GM18511 (cell line): Measurements from ENCODE around the gene MYO5C.
"Not testable (repeated sequence)": the region's sequence is repeated elsewhere in the genome, so short reads cannot be mapped to it uniquely, and the experiment has no call there.

Experiments used
- ATAC-seq: cut with Tn5 transposase; IDR thresholded peaks from one replicate; pipeline ENCODE4 v1.9.1; 2021; ENCODE audit warnings: mild to moderate bottlenecking, moderate library complexity; ENCODE audit not compliant: unreplicated experiment

MYO5C gene

DNA sequence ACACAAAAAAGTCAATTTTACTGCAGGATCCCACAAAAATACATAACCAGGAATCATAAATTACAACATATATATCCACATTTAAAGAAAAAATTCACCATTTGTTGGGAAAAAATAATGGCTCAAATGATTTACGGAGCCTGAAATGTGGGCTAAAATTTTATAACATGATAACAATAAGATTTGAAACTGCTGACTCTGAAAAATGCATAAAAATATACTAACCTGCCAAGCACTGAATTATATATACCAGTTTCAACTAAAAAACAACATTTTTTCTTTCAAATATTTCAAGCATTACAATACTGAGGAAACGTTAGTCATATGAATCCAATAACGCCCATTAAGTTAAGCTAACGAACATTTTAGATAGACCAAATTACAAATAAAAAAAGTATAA lies 12.2 kb upstream of the MYO5C start:
- no peak for ATAC-seq

DNA sequence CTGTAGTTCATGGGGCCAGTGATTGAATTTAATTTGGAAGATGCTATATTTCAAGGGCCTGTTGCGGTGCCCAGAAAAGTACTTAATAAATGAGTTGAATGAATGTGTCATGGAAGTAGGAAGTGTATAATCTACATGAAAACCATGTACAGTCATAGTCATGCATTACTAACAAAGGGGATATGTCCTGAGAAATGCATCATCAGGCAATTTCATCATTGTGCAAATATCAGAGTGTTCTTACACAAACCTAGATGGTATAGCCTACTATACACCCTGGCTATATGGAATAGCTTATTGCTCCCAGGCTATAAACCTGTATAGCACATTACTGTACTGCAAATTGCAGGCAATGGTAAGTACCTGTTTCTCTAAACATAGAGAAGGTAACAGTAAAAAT lies 10.7 kb upstream of the MYO5C start:
- ATAC-seq = no peak

DNA sequence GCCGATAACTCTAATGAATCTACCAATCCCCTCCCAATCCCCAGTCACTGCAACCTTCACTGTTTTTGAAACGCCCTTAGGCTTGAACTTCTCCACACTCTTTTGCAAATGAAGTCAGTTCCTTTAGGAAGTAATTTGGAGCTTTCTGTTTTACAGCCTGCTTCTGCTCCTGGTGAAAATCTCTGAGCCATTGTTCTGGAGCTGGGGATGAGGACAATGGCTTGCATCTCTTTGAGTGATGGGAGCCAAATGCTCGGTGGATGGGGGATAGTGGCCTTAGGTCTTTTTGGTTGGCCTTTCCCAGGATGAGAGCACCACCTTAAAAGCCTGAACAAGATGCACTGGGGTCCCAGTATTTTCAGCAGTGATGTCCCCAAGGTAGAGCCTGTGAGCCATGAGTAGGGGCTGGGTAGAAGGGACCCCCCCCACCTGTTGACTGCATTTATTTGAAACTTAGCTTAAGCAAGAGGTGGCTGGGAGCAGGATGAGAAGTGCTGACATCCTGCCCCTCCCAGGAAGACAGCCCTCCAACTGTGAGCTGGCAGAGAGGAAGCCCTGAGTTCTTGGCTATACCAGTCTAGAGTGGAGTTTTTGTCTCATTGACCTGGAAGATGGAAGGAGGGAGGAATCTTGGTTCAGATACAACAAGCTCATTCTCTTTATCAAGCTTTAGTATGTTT lies 7.6 kb upstream of the MYO5C start:
- no peak for ATAC-seq

DNA sequence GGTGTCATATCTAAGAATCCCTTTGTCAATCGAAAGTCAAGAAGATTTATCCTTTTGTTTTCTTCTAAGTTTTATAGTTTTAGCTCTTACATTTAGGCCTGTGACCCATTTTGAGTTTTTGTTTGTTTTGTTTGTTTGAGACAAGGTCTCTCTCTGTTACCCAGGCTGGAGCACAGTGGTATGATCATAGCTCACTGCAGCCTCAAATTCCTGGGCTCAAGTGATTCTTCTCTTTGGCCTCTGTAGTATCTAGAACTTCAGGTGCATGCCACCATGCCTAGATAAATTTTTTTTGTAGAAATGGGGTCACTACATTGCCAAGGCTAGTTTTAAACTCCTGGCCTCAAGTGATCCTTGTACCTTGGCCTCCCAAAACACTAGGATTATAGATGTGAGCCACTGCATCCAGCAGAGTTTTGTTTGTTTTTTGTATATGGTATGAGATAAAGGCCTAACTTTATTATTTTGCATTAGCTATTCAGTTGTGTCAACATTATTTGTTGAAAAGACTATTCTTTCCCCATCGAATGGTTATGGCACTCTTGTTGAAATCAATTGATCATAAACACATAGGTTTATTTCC lies 5.8 kb upstream of the MYO5C start:
- no peak for ATAC-seq

DNA sequence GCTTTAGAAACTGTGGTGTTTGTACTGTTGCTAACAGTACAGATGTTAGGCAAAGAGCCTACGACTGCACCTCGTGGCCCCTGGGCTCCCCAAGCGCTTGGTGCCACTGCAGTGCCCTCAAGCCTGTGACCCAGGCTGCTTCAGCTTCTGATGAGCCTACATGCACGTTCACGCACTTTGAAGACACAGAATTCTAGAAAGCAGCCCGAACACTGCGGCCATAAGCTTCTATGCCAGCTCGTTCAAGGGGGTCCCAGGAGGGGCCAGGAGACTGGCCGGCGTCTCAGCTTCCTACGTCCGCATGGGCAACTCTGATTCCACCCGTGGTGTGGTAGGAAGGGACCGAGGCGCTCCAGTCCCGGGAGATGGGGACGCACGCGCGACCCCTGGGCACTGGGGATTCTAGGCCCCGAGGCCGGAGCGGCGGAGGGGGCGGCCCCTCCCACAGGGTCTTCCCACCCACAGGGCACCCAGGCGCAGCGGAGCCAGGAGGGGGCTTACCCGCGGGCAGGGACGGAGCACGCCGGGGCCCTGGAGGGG lies 653 bp downstream of the MYO5C start:
- ATAC-seq = no peak

DNA sequence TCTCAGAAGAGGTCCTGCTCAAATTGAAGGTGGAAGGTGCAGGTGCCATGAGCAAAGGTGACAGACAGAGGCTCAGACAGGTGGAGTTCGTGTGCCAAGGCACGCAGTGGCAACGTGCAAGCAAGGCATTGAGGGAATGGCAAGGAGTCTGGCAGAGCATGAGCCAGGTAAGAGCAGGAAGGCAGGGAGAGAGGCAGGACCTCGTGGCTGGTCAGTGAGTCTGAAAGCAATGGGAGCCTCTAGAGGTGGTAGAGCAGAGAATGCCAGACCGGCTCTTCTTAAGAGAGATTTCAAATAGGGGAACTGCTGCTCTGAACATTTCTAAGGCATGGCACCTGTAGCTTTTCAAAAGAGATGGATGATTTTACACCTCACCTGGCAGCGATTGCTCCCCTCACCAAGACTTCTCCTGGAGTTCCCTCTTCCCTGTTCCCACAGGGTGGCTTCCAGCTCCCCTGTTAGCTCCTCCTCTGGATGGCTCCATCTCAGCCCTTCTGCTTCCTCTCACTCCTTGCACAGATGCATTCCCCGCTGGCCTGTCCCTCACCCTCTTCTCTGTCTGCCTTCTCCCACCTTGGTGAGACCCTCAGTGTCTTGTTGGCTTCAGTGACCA lies 2.7 kb downstream of the MYO5C start:
- ATAC-seq = no peak

DNA sequence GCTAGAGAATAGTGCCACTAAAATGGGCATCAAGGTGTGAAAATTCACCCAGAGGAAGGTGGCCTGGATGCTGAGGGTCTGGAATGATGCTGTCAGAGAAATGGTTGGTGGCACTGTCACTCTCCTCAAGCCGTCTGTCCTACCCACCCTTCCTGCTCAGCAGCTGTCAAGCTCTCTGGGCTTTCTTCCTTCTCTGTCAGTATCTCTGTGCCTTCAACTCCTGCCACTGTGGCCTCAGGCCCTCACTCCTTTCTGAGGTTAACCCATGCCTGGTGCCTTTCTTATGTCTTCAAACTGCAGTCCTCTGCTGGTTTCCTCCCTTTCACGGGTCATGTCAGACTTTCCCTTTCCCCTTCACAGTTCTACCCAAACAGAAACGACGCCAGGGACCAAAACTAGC lies 4.4 kb downstream of the MYO5C start:
- ATAC-seq = no peak

DNA sequence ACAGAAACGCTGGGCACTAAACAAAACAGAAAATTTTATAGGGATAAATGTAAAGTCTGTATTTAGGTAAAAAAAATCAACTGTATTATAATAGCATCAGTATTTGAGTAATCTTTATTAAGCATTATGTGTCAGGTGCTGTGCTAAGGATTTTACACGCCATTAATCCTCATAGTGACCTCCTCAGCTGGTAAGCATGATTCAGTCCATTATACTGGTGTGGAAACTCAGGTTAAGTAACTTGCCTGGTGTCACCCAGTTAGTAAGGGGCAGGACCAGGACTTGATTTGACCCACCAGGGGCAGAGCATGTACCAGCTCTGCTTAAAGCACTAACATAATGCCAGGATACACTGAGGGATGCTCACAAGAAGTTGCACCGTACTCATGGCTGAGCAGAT lies 4.8 kb downstream of the MYO5C start:
- no peak for ATAC-seq

DNA sequence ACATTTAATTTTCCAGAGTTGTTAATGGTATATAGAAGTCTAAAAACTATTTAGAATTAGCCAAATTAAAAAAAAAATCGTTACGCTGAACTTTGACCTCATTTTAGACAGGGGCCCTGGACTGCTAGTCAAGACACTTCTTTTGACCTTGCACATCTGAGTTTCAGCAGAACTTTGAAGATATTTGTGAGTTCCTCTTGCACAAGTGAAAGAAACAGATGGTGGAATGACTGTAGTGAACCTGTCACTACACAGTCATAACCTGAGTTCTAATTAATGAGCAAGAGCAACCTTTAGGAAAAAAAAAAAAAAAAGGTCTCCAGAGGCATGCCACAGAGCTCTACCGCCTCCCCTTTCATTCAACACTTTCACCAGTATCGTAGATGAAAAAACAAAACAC lies 5.3 kb downstream of the MYO5C start:
- ATAC-seq = no peak

DNA sequence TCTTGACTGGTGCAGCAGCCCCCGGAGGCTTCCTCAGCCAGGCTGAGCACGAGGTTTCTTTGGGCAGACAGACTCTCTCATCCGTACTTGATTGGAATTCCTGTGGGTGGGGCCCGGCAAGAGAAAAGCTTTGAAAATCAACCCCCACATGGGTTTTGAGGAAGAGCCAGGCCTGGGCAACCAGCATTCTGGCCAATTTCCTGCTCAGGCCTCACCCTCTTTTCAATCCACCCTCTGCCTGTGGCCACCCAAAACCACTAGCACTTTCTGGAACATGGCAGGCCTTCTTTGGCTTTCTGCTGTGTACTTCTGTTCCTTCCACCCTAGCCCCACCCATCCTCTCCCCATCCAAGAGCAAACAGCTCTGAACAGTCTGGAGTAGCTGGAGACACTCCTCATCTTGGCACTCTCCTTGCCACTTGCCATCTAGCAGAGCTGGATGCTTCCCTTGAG lies 5.9 kb downstream of the MYO5C start:
- no peak for ATAC-seq

DNA sequence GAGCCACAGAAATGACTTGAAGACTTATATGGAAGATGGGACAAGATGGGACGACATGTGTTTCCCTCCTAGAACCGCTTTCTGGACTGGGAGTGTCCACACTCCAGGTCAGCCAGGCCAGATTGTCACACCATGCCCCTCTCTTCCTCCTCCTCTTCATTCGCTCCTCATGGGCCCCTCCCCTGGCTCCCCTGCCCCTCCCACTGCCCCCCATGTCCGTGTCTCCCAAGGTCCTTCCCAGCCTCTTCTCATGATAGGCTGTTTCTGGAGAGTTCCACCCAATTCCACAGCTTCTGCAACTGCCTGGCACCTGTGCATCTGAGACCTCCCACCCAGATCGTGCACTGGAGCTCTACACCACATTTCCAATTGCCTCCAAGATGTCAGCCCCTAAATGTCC lies 6.6 kb downstream of the MYO5C start:
- ATAC-seq = no peak

DNA sequence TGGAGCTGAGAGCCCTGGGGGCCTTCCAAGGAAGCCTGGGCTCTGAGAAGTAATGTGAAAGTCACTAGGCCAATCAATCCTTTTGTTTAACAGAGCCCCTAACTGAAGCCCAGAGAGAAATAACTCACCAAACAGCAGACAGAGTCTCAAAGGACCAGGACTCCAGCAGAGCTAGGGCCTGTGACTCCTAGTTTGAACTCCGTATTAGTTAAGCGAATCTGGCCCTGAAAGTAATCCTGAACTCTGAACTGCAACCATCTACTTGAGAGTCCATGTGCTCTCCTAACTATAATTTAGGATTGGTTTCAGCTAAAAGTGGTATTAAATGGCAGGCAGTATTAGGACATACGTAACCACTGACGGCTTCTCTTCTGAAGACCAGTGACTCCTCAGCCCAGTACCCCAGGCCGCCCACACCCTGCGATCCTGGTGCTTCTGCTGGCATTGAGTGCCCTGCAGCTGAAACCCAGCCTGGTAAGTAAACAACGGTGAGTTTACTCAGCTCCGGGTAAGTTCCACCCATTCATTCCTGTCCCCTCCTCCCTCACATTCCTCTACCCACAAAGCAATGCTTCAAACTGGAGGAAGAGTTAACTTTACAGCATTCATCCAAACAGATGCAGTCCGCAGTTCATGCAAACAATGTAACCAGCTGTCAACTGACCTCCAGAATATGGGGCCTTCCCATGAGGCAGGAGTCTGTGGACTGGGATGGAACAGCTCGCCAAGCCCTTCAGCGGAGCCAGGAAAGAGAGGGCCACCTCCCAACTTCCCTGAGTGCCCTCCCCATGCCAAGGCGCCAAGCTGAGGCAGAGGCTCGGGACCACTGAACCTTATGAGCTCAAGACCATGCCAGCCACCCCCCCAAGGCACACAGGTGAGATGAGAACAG lies 7.3 kb downstream of the MYO5C start:
- ATAC-seq = no peak

DNA sequence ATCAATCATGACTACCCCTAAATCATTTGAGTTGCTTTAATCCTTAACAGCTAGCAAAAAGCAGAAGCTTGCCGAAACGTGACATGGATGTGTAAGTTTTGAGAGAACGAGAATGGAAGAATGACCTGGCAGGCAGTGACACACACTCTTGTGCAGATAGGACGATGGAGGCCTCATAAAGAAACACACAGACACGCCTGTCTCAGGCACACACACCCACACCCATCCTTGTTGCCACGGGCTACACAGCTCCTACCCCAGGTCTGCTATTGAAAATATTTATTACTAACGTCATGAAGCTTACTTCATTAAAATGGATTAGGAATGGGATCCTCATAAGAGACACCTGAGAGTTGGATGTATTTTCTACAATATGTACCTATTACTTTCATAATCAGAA lies 8.5 kb downstream of the MYO5C start:
- ATAC-seq = no peak

DNA sequence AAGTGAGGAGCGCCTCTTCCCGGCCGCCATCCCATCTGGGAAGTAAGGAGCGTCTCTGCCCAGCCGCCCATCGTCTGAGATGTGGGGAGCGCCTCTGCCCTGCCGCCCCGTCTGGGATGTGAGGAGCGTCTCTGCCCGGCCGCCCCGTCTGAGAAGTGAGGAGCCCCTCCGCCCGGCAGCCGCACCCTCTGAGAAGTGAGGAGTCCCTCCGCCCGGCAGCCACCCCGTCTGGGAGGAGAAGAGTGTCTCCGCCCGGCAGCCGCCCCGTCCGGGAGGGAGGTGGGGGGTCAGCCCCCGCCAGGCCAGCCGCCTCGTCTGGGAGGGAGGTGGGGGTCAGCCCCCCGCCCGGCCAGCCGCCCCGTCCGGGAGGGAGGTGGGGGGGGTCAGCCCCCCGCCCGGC lies 9.7 kb downstream of the MYO5C start:
- ATAC-seq = not testable (repeated sequence)

DNA sequence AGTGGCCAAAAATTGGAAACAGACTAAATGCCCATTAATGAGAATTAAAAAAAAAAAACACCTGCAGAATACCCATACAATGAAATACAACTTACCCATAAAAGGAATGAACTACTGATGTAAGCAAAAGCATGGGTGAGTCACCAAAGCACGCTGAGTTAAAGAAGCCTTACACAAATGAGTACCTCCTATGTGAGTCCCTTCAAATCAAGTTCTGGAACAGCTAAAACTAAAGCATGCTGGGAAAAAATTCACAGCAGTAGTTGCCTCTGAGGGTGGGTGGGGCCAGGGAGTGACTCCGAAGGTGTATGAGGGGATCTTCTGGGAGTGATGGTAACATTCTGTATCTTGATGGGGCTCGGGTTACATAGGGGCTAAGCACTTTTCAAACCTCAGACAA lies 11.4 kb downstream of the MYO5C start:
- ATAC-seq = no peak

DNA sequence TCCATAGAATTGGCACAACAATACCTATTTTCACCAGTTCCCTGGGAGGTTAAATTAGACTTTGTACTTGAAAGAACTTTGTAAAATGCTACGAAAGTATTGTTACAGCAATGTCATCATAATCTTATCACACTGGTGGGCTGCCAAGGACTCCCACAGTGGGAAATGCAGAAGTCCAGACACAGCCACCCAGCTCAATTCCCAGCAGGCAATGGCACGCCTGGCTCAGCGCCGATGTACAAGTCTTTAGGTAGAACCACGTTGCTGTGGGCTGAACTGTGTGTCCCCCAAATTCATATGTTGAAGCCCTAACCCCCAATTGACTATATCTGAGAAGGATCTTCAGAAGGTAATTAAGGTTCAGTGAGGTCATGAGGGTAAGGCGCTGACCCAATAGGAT lies 12.3 kb downstream of the MYO5C start:
- no peak for ATAC-seq

DNA sequence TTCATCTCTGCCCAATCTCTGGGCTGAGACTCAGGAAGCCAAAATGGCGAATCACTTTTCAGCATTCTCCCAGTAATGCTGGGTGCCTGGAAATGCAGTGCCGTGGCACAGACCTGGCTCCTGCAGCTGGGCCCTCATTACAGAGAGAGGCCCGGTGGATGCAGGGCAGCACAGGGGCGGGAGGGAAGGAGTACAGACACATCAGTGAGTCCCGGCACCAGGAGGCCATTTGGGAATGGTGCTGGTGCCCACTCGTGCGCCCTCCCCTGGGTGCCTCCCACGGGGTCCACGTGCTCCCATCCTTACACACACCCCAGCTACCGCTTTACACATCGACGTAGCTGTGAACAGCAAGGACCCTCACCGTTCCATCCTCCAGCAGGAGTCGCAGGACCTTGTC lies 13.2 kb downstream of the MYO5C start:
- ATAC-seq = no peak

DNA sequence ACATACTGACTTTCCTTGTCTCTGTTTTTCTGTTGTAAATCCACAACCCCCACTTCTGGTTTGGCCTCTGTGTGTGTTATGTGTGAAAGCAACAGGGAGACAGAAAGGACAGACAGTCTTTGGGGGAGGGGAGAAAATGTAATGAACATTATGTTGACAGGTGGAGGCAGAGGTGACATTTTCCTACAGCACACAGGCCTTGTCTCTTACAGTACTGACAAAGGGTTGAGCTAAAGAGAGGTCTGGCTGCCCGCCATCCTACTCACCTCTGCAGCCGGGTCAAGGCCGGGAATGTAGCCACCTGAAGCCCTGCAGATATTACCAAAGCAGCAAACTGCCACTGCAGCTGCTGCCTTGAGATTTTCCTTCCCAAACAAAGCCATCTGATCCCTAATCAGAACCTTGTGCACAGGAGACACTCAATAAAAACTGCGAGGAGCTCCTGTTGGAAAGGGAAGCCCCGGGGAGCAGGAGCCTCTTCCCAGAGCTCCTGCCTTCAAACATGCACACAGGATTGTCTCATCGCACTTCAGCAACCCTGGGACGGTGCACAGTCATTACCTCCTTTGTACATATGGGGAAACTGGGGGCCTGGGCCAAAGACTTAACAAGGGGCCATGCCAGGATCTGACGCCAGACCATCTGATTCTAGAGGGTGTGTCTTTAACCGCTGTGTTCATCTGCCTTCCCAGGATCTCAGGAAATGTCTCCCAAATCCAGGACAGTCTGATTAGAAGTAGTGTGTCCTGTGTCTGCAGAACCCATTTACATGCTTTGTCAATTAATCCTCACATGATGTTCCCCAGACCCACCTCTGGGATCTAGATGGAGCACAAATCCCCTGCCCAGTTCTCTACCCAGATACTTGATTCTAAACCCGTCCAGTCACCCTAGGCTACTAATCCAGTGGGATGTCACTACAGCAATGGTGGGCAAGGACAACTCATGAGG lies 14.2 kb downstream of the MYO5C start:
- no peak for ATAC-seq

DNA sequence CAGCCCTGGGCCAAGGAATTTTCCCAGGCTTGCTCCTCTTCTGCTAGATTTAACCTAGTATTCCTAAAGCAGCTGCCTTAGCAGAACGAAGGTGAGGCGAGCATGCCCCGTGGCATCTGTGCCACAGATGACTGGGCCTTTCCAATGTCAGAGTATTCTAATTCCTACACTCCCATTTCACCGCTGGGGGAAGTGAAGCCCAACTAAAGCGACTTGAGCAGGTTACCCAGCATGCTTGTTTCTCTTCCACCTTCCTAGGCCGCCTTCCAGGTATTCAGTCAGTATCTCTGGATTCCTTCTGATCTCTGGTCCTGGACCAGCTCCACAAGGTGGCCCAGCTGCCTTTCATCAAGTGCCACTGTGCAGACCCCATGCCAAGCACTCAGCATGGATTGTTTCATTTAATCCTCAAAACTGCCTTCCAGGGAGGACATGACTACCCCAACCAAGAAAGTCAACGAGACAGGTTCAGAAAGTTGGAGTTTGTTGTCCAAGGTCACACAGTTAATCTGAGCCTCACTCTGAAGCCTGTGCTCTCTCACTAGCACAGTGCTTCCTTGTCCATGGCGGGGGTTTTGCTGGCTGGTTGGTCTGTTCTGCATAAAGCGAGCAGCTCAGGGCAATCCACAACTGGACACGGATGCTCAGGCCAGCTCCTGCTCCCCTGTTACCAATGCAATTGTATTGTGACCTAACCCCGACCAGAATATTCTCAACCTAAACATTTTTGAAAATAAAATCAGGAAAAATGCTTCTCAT lies 15.1 kb downstream of the MYO5C start:
- ATAC-seq = no peak
